Mucosa of descending colon (tissue), 3 donors: ENCODE measurements around the gene PDE9A. TPM values are rescaled to one million over a fixed set of nuclear protein-coding genes. Genes with fewer than 3 reads are reported as not detected.

Experiments
- ATAC-seq: fragments of 200-7000 bp; cut with Tn5 transposase; one replicate; pipeline ENCODE4 v1.9.1; 2020; ENCODE audit warnings: mild to moderate bottlenecking, moderate library complexity
- DNase-seq, 3 donors: peaks; one replicate each; pipeline ENCODE4 v3.0.0-alpha.2; 2020
- H3K36me3 ChIP-seq: fragments of 200-600 bp; one replicate; pipeline ENCODE4 v1.8.0; 2021; ENCODE audit warnings: low read depth, mild to moderate bottlenecking
- H3K4me1 ChIP-seq: fragments of 200-600 bp; one replicate; pipeline ENCODE4 v1.8.0; 2021; ENCODE audit warnings: low read depth, mild to moderate bottlenecking
- H3K4me3 ChIP-seq: fragments of 200-600 bp; one replicate; pipeline ENCODE4 v1.8.0; 2021; ENCODE audit warnings: mild to moderate bottlenecking
- H3K9me3 ChIP-seq: fragments of 200-600 bp; one replicate; pipeline ENCODE4 v1.8.0; 2021; ENCODE audit warnings: mild to moderate bottlenecking
- intact Hi-C, 2 donors: fragments of 100-400 bp; cut with DNase I in 1 of 2; cut with micrococcal nuclease in 1 of 2; formaldehyde crosslinking; loops; one replicate each; pipeline versions ENCODE4 v1.11.0 to v1.11.1; 2022; cut with DNase I, micrococcal nuclease
- total RNA-seq, 3 donors: library from RNA; stranded (reverse); fragmentation: NEBNext Ultra II Directional in 2 of 3; extraction: Animal tissue kit (Norgen Biotek cat#: 25700) in 2 of 3; gene quantifications; one replicate each; pipeline versions ENCODE4 v1.2.1 to v1.2.4, GENCODE V29; 2021 to 2023
- TF ChIP-seq, protein P1 (sequence below): fragments of 200-600 bp; IDR thresholded peaks from one replicate; pipeline ENCODE4 v1.8.0; 2022; ENCODE audit warnings: antibody characterized with exemption, mild to moderate bottlenecking
- donor health status: DM: no; HTN: no; CAD: no; lungs with moderate emphysema.
- donor health status: DM: no; HTN: no; CAD: no.
- donor health status: DM: no; HTN: yes; CAD: no.

PDE9A gene
- total RNA-seq, 3 donors from 2014 or later: 98.4 to 200 (median 167) TPM

DNA sequence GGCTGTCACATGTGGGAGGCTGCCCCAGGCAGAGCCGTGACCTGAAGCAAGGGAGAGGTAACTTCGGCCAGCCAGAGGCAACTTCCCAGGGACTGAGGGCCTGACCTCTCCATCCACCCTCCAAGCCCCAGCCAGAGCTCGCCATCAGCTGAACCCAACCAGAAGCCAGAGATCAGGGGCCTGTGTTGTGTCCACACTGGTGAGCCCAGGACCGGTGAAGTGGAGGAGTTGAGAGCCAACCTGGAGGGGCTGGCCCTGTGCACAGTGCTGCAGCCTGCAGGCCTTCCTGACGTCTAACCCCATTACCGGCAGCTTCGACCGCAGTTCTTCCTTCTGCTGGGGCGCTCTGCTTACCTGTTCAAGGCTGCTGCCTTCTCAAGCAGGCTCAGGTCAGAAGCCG is 19.6 kb upstream of the PDE9A start:
- no peak for ATAC-seq
- H3K4me3 ChIP-seq: no peak overlapping the region
- H3K9me3 ChIP-seq: no peaks in the 10 kb centered on the region
- H3K36me3 ChIP-seq: no peaks in the 10 kb centered on the region
- no peaks in the 10 kb centered on the region for H3K4me1 ChIP-seq
- intact Hi-C loops: no loop called here
- peak in 1 of 3 donors; percentile 25 for DNase-seq
- TF ChIP-seq, protein P1, sequence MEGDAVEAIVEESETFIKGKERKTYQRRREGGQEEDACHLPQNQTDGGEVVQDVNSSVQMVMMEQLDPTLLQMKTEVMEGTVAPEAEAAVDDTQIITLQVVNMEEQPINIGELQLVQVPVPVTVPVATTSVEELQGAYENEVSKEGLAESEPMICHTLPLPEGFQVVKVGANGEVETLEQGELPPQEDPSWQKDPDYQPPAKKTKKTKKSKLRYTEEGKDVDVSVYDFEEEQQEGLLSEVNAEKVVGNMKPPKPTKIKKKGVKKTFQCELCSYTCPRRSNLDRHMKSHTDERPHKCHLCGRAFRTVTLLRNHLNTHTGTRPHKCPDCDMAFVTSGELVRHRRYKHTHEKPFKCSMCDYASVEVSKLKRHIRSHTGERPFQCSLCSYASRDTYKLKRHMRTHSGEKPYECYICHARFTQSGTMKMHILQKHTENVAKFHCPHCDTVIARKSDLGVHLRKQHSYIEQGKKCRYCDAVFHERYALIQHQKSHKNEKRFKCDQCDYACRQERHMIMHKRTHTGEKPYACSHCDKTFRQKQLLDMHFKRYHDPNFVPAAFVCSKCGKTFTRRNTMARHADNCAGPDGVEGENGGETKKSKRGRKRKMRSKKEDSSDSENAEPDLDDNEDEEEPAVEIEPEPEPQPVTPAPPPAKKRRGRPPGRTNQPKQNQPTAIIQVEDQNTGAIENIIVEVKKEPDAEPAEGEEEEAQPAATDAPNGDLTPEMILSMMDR: no peak

DNA sequence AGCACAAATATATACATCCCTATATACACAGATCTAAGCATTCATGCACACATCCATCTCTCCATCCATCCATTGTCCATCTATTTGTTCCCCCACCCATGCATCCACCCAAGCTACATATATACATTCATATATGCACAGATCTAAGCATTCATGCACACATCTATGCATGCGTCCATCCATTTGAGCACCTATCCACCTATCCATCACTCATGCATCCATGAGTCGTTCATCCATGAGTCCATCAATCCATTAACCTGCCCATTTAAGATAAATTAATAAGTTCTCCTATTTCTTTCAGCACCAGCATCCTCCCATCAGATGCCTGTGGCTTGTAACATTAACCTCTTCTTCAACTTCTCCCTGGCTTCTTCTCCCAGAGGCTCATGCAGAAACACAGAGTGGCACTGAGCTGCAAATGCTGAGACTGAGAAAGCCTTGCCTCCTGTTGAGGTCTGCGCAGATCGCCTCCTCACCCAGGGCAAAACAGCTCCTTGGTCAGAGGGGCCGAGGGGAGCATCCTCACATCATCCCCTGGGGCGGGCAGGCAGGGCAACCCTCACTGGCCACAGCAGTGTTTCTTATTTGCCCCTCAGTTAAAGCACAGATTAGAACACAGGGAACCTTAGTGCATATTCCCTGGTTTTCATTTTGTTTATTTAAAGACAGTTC is 17.4 kb upstream of the PDE9A start:
- DNase-seq: peak in 1 of 3 donors; percentile 12
- peaks cover 8% of the 10 kb centered on the region for H3K4me1 ChIP-seq
- intact Hi-C loops: no loop called here
- no peaks in the 10 kb centered on the region for H3K36me3 ChIP-seq
- TF ChIP-seq, protein P1: no peak
- no peak overlapping the region for H3K4me3 ChIP-seq
- no peaks in the 10 kb centered on the region for H3K9me3 ChIP-seq
- ATAC-seq: no peak

DNA sequence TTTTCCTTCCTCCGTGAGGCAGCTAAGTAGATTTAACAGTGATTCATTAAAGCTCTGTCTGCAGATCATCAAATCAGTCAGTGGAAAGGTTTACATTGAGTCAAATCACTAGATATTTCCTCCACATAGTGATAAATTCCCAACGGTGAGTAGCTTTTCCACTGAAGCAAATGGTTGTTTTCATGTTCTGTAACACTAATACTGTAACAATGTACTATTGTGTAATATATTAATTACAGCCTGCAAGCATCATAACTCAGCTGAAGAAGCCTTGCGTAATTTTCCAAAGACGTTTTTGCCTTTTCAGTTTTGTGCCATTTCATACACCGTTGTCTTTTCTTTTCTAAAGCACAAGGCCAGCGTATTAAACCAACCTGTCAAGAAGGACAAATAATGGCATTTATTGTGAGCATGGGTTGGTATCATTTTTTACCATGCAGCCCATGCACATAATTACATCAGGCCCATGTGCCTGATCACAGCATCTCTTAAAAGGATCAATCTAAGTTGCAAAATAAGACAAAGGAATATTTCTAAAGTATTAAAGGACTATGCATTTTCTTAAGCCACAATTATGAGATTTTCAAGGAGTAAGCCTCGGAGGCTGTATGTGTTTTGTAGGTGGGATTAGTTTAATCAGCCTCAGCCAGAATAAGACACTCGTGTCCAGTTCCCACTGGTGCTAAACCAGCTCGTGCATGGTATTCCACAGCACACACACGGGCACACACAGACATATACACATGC is 16.7 kb upstream of the PDE9A start:
- Histone ChIP-seq H3K36me3 (no peaks in the 10 kb centered on the region), H3K4me3 (no peak overlapping the region), H3K4me1 (peaks cover 8% of the 10 kb centered on the region), H3K9me3 (no peaks in the 10 kb centered on the region)
- intact Hi-C loops: no loop called here
- DNase-seq: no peak
- no peak for ATAC-seq
- TF ChIP-seq, protein P1: no peak

DNA sequence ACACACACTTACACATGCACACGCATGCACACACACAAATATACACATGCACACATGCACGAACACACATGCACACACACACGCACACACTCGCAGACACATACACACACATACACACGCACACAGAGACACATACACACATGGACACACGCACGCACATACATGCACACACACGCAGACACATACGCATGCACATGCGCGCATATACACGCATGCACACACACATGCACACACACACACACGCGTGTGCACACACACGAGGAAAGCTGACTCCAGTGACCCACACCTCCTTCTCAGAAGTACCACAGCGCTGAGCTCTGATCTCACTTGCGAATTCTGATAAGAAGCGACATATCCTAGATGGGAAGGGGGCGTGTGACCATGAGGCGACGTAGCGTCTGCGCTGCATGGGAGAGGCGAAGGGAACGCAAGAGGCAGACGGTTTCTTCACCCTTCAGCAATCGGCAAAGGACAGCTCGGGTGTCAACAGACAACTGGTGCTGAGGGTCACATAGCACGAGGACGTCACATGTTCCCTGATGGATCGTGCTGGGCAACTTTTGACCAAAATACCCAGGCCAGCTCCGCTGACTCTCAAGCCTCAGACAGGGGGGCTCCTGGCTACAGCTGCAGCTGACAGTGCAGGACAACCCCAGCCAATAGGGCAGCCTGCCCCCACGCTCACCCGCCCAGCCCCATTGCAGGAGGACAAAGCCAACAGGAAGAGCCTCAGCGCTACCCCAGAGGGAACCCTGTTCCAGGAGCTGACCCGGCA is 16.0 kb upstream of the PDE9A start:
- Histone ChIP-seq H3K9me3 (no peaks in the 10 kb centered on the region), H3K4me1 (peaks cover 8% of the 10 kb centered on the region), H3K36me3 (no peaks in the 10 kb centered on the region), H3K4me3 (no peak overlapping the region)
- peak in 2 of 3 donors; percentile 23 to 40 for DNase-seq
- intact Hi-C loops: no loop called here
- TF ChIP-seq, protein P1: no peak
- ATAC-seq: no peak

DNA sequence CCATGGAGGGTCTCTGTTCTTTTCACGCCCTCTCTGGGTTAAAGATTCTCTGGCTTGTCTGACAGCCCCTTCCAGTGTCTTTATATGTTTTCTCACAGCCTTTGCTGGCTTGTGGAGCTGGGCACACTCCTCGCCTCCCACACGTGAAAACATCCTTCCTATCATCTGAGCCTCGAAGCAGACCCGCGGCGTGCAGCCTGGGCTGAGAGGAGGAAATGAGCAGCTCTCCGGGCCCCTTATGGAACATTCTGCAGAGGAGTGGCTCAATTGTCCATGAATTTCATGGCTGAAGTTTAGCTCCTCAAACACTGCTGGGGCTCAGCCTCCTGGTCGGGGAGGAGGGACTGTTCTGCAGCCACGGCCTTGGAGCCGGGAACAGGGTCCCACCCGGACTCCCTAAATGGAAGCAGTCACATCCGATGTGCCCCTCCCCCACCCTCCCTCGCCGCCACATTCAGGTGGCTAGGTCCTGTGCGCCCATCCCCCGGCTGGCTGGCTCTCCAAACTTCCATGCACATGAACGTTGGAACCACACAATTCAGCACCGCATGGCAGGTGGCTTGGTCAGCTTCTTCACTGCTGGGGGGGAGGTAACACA is 15.1 kb upstream of the PDE9A start:
- no peaks in the 10 kb centered on the region for H3K36me3 ChIP-seq
- no peaks in the 10 kb centered on the region for H3K9me3 ChIP-seq
- TF ChIP-seq, protein P1: no peak
- H3K4me1 ChIP-seq: peaks cover 8% of the 10 kb centered on the region
- no peak for ATAC-seq
- no peak overlapping the region for H3K4me3 ChIP-seq
- DNase-seq: peak in 2 of 3 donors; percentile 18 to 22
- intact Hi-C loops: no loop called here
